HEK293 (cell line): ENCODE measurements around the gene RTTN.

ENCODE experiments used
- CTCF ChIA-PET: fragments of 350-600 bp; formaldehyde crosslinking; extraction: SDS; loops from one replicate; lab custom pipeline; 2021; ENCODE audit warnings: antibody characterized with exemption; lab: Yijun Ruan, JAX
- POLR2A ChIA-PET: fragments of 300-600 bp; formaldehyde crosslinking; extraction: SDS; loops from one replicate; lab custom pipeline; 2020; ENCODE audit warnings: antibody characterized with exemption, inconsistent platforms; lab: Yijun Ruan, JAX
- H3K27ac ChIP-seq: fragments of 200-500 bp; sonication (Bioruptor generic); 2 replicates; pipeline ENCODE4 v1.5.1; 2014; ENCODE audit warnings: low read depth, low read length, control low read depth, inconsistent platforms; ENCODE audit errors: extremely low read depth
- H3K36me3 ChIP-seq, 2 experiments: fragments of 200-500 bp in 1 of 2; sonication (Bioruptor generic) in 1 of 2; 1 replicate in 1 of 2; 2 replicates in 1 of 2; pipeline ENCODE4 v1.5.1; 2014 to 2017; ENCODE audit warnings: inconsistent platforms in 2 of 2, low read length in 2 of 2; ENCODE audit not compliant: control insufficient read depth in 2 of 2, insufficient read depth in 1 of 2
- H3K4me1 ChIP-seq: fragments of 200-500 bp; sonication (Bioruptor generic); 2 replicates; pipeline ENCODE4 v1.5.1; 2014; ENCODE audit warnings: mild to moderate bottlenecking, low read length, inconsistent platforms; ENCODE audit not compliant: control insufficient read depth, insufficient read depth
- H3K4me3 ChIP-seq: 2 replicates; pipeline ENCODE4 v1.5.1; 2011; ENCODE audit warnings: low read depth, mild to moderate bottlenecking, control low read depth, low read length, moderate library complexity
- H3K9me3 ChIP-seq: fragments of 200-500 bp; sonication (Bioruptor generic); 2 replicates; pipeline ENCODE4 v1.5.1; 2014; ENCODE audit warnings: low read depth, low read length, inconsistent platforms; ENCODE audit not compliant: control insufficient read depth, insufficient read depth
- FEZF1 ChIP-seq: fragments of 450-650 bp; formaldehyde crosslinking; IDR thresholded peaks from 2 replicates; pipeline ENCODE4 v1.5.1; 2016; ENCODE audit warnings: missing biosample characterization, missing genetic modification characterization
- KLF1 ChIP-seq: fragments of 450-650 bp; formaldehyde crosslinking; IDR thresholded peaks from 2 replicates; pipeline ENCODE4 v1.5.1; 2016; ENCODE audit warnings: missing biosample characterization, missing genetic modification characterization
- KLF10 ChIP-seq: fragments of 450-650 bp; IDR thresholded peaks from 2 replicates; pipeline ENCODE4 v1.5.1; 2018; ENCODE audit warnings: missing biosample characterization, mild to moderate bottlenecking, missing genetic modification characterization
- PRDM1 ChIP-seq: fragments of 450-650 bp; formaldehyde crosslinking; IDR thresholded peaks from 2 replicates; pipeline ENCODE4; 2016; ENCODE audit warnings: missing biosample characterization, missing genetic modification characterization
- PRDM4 ChIP-seq: fragments of 450-650 bp; formaldehyde crosslinking; IDR thresholded peaks from 2 replicates; pipeline ENCODE4 v1.5.1; 2017; ENCODE audit warnings: missing biosample characterization, missing genetic modification characterization
- RBAK ChIP-seq: fragments of 450-650 bp; formaldehyde crosslinking; IDR thresholded peaks from 2 replicates; pipeline ENCODE4 v1.5.1; 2016; ENCODE audit warnings: missing biosample characterization, missing genetic modification characterization
- REST ChIP-seq: fragments of 450-650 bp; formaldehyde crosslinking; IDR thresholded peaks from 2 replicates; pipeline ENCODE4 v1.5.1; 2016; ENCODE audit warnings: missing biosample characterization, missing genetic modification characterization
- ZBTB1 ChIP-seq: fragments of 450-650 bp; formaldehyde crosslinking; IDR thresholded peaks from 2 replicates; pipeline ENCODE4 v1.5.1; 2016; ENCODE audit warnings: missing biosample characterization, missing genetic modification characterization
- ZFP3 ChIP-seq: fragments of 450-650 bp; formaldehyde crosslinking; IDR thresholded peaks from 2 replicates; pipeline ENCODE4 v1.5.1; 2016; ENCODE audit warnings: low read depth, missing biosample characterization, missing genetic modification characterization
- ZIC2 ChIP-seq: fragments of 450-650 bp; formaldehyde crosslinking; IDR thresholded peaks from 2 replicates; pipeline ENCODE4 v1.5.1; 2016; ENCODE audit warnings: missing biosample characterization, missing genetic modification characterization
- ZNF350 ChIP-seq: fragments of 450-650 bp; formaldehyde crosslinking; IDR thresholded peaks from 2 replicates; pipeline ENCODE4 v1.5.0; 2017; ENCODE audit warnings: missing biosample characterization, mild to moderate bottlenecking, missing genetic modification characterization
- ZNF449 ChIP-seq: fragments of 450-650 bp; formaldehyde crosslinking; IDR thresholded peaks from 2 replicates; pipeline ENCODE4 v1.5.1; 2017; ENCODE audit warnings: missing biosample characterization, mild to moderate bottlenecking, missing genetic modification characterization, moderate library complexity
- ZNF677 ChIP-seq: fragments of 450-650 bp; IDR thresholded peaks from 2 replicates; pipeline ENCODE4 v1.5.0; 2018; ENCODE audit warnings: missing biosample characterization, mild to moderate bottlenecking, missing genetic modification characterization, moderate library complexity
- ZXDB ChIP-seq: fragments of 450-650 bp; formaldehyde crosslinking; IDR thresholded peaks from 2 replicates; pipeline ENCODE4 v1.5.1; 2016; ENCODE audit warnings: missing biosample characterization, missing genetic modification characterization
- TF ChIP-seq, protein P1 (sequence below): fragments of 450-650 bp; formaldehyde crosslinking; IDR thresholded peaks from 2 replicates; pipeline ENCODE4 v1.5.1; 2016; ENCODE audit warnings: missing biosample characterization, missing genetic modification characterization
- TF ChIP-seq, protein P2 (sequence below): fragments of 450-650 bp; formaldehyde crosslinking; IDR thresholded peaks from 2 replicates; pipeline ENCODE4 v1.5.1; 2016; ENCODE audit warnings: missing biosample characterization, missing genetic modification characterization
- TF ChIP-seq, protein P3 (sequence below): sonication (generic); formaldehyde crosslinking; IDR thresholded peaks from 2 replicates; pipeline ENCODE4 v1.8.1; 2022; ENCODE audit warnings: mild to moderate bottlenecking, moderate library complexity, missing genetic modification reagents
- TF ChIP-seq, protein P4 (sequence below): fragments of 450-650 bp; formaldehyde crosslinking; IDR thresholded peaks from 2 replicates; pipeline ENCODE4 v1.5.1; 2017; ENCODE audit warnings: missing biosample characterization, missing genetic modification characterization
- TF ChIP-seq, protein P5 (sequence below): fragments of 450-650 bp; formaldehyde crosslinking; IDR thresholded peaks from 2 replicates; pipeline ENCODE4 v1.5.1; 2016; ENCODE audit warnings: missing biosample characterization, missing genetic modification characterization, borderline replicate concordance
- TF ChIP-seq, protein P6 (sequence below): fragments of 450-650 bp; formaldehyde crosslinking; IDR thresholded peaks from 2 replicates; pipeline ENCODE4 v1.5.1; 2016; ENCODE audit warnings: missing biosample characterization, missing genetic modification characterization

The RTTN gene

GRCh38 chr18:70181015-70181414, 24.5 kb downstream of the RTTN start (continued):
- TF ChIP-seq, protein P1, sequence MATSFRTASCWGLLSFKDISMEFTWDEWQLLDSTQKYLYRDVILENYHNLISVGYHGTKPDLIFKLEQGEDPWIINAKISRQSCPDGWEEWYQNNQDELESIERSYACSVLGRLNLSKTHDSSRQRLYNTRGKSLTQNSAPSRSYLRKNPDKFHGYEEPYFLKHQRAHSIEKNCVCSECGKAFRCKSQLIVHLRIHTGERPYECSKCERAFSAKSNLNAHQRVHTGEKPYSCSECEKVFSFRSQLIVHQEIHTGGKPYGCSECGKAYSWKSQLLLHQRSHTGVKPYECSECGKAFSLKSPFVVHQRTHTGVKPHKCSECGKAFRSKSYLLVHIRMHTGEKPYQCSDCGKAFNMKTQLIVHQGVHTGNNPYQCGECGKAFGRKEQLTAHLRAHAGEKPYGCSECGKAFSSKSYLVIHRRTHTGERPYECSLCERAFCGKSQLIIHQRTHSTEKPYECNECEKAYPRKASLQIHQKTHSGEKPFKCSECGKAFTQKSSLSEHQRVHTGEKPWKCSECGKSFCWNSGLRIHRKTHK (tag by site-specific recombination), result no peak
- no peak for TF ChIP-seq ZXDB (tag by site-specific recombination)
- TF ChIP-seq, protein P2, sequence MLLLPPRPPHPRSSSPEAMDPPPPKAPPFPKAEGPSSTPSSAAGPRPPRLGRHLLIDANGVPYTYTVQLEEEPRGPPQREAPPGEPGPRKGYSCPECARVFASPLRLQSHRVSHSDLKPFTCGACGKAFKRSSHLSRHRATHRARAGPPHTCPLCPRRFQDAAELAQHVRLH (tag by site-specific recombination), result no peak
- TF ChIP-seq, protein P3, sequence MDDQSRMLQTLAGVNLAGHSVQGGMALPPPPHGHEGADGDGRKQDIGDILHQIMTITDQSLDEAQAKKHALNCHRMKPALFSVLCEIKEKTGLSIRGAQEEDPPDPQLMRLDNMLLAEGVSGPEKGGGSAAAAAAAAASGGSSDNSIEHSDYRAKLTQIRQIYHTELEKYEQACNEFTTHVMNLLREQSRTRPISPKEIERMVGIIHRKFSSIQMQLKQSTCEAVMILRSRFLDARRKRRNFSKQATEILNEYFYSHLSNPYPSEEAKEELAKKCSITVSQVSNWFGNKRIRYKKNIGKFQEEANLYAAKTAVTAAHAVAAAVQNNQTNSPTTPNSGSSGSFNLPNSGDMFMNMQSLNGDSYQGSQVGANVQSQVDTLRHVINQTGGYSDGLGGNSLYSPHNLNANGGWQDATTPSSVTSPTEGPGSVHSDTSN, result no peak
- TF ChIP-seq RBAK (tag by site-specific recombination), result no peak
- TF ChIP-seq, protein P4, sequence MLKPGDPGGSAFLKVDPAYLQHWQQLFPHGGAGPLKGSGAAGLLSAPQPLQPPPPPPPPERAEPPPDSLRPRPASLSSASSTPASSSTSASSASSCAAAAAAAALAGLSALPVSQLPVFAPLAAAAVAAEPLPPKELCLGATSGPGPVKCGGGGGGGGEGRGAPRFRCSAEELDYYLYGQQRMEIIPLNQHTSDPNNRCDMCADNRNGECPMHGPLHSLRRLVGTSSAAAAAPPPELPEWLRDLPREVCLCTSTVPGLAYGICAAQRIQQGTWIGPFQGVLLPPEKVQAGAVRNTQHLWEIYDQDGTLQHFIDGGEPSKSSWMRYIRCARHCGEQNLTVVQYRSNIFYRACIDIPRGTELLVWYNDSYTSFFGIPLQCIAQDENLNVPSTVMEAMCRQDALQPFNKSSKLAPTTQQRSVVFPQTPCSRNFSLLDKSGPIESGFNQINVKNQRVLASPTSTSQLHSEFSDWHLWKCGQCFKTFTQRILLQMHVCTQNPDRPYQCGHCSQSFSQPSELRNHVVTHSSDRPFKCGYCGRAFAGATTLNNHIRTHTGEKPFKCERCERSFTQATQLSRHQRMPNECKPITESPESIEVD (tag by site-specific recombination), result peak; percentile 10; the same call in 1 of the 2 replicates
- TF ChIP-seq ZIC2 (tag by site-specific recombination), result no peak
- no peak for TF ChIP-seq ZFP3 (tag by site-specific recombination)
- peak; percentile 96 for TF ChIP-seq PRDM1 (tag by site-specific recombination)
- TF ChIP-seq ZNF677 (tag by site-specific recombination), result no peak
- TF ChIP-seq ZNF350 (tag by site-specific recombination), result no peak
- TF ChIP-seq, protein P5, sequence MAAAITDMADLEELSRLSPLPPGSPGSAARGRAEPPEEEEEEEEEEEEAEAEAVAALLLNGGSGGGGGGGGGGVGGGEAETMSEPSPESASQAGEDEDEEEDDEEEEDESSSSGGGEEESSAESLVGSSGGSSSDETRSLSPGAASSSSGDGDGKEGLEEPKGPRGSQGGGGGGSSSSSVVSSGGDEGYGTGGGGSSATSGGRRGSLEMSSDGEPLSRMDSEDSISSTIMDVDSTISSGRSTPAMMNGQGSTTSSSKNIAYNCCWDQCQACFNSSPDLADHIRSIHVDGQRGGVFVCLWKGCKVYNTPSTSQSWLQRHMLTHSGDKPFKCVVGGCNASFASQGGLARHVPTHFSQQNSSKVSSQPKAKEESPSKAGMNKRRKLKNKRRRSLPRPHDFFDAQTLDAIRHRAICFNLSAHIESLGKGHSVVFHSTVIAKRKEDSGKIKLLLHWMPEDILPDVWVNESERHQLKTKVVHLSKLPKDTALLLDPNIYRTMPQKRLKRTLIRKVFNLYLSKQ (tag by site-specific recombination), result no peak
- TF ChIP-seq KLF1 (tag by site-specific recombination), result no peak
- TF ChIP-seq KLF10 (tag by site-specific recombination), result no peak
- 0 out of 2 replicates have a peak, but pooled peaks have one; percentile 17 for TF ChIP-seq REST (tag by site-specific recombination)

DNA sequence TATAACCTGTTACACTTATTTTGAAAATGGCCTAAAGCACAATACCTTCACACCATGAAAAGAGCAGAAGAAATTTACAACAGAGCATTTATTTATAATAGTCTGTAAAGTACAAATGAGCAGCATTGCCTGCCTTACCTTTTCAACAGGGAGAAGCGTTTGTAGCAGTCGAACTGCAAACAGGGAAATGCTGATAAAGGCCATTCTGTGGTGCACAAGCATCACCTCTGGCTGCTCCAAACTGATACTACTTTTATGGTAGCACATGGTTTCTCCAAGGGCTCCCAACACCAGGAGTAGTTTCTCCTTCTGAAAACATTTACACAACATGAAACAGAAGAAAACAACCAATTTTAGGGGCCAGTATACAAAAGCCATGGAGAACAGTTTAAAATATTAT, 28.9 kb downstream of the RTTN start:
- no peak for TF ChIP-seq FEZF1 (tag by site-specific recombination)
- TF ChIP-seq ZBTB1, result no peak
- TF ChIP-seq PRDM4 (tag by site-specific recombination), result no peak
- TF ChIP-seq, protein P6, sequence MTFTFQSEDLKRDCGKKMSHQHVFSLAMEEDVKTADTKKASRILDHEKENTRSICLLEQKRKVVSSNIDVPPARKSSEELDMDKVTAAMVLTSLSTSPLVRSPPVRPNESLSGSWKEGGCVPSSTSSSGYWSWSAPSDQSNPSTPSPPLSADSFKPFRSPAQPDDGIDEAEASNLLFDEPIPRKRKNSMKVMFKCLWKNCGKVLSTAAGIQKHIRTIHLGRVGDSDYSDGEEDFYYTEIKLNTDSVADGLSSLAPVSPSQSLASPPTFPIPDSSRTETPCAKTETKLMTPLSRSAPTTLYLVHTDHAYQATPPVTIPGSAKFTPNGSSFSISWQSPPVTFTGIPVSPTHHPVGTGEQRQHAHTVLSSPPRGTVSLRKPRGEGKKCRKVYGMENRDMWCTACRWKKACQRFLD (tag by site-specific recombination), result no peak
- no peak for TF ChIP-seq ZNF449 (tag by site-specific recombination)
- H3K36me3 ChIP-seq, result peaks cover 17 to 26% of the 10 kb centered on the region in 2 experiments
- no peaks in the 10 kb centered on the region for H3K9me3 ChIP-seq
- ChIA-PET CTCF (no interaction called here), POLR2A (no interaction called here)
- H3K27ac ChIP-seq, result no peak overlapping the region
- no peak overlapping the region for H3K4me3 ChIP-seq
- 0 out of 2 replicates have a peak, but pooled peaks cover 2% of the 10 kb centered on the region for H3K4me1 ChIP-seq
